B cell (primary cell): Measurements from ENCODE around the gene TFG. TPM values are rescaled to one million over a fixed set of nuclear protein-coding genes. Genes with fewer than 3 reads are reported as not detected.
A peak's percentile ranks its signal among the peaks of the same experiment; 100 is the strongest.

ENCODE experiments used
- ATAC-seq: fragments of 200-7000 bp; cut with Tn5 transposase; one replicate; pipeline ENCODE4 v1.10.0; 2021; ENCODE audit warnings: low read depth, mild to moderate bottlenecking, moderate number of reproducible peaks, moderate library complexity
- CTCF ChIA-PET: fragments of 350-600 bp; sonication (Branson Sonifier 250); formaldehyde crosslinking; loops from one replicate; lab custom pipeline; 2021; ENCODE audit warnings: antibody characterized with exemption, inconsistent platforms; lab: Charles Lee
- POLR2A ChIA-PET: fragments of 350-600 bp; sonication (Branson Sonifier 250); formaldehyde crosslinking; loops from one replicate; lab custom pipeline; 2021; ENCODE audit warnings: antibody characterized with exemption; lab: Charles Lee
- DNase-seq: peaks from one replicate; pipeline ENCODE4 v3.0.0; 2013
- H2AFZ ChIP-seq: 2 replicates; pipeline ENCODE4 v1.6.1; 2012; ENCODE audit warnings: mild to moderate bottlenecking, low read depth, low read length; ENCODE audit not compliant: insufficient read depth, poor library complexity, severe bottlenecking
- H3K27ac ChIP-seq, 2 donors: 1 replicate in 1 of 2; 2 replicates in 1 of 2; pipeline ENCODE4 v1.5.1; 2012 to 2013; ENCODE audit warnings: low read length in 2 of 2, mild to moderate bottlenecking in 2 of 2, moderate library complexity in 1 of 2
- H3K27me3 ChIP-seq, 4 experiments: fragments of 200-600 bp in 1 of 4; sonication (generic) in 1 of 4; replicated peaks in 1 of 4; 1 replicate in 2 of 4; 2 replicates in 2 of 4; pipeline versions ENCODE4 v1.6.1 to v1.7.0; 2013 to 2016; ENCODE audit warnings: low read length in 3 of 4, mild to moderate bottlenecking in 2 of 4, mixed read lengths in 1 of 4, moderate library complexity in 1 of 4; ENCODE audit not compliant: insufficient read depth in 4 of 4, control insufficient read depth in 3 of 4; ENCODE audit errors: control extremely low read depth in 1 of 4
- H3K36me3 ChIP-seq, 2 experiments: replicated peaks in 1 of 2; 1 replicate in 1 of 2; 2 replicates in 1 of 2; pipeline versions ENCODE4 v1.6.1 to v1.7.1; 2013; ENCODE audit warnings: low read length in 1 of 2; ENCODE audit not compliant: insufficient read depth in 2 of 2, control insufficient read depth in 1 of 2; ENCODE audit errors: control extremely low read depth in 1 of 2, extremely low read depth in 1 of 2
- H3K4me1 ChIP-seq, 2 donors: fragments of 200-600 bp in 1 of 2; sonication (generic) in 1 of 2; 1 replicate in 1 of 2; 2 replicates in 1 of 2; pipeline versions ENCODE4 v1.5.1 to v1.6.1; 2013 to 2017; ENCODE audit warnings: low read length in 2 of 2; ENCODE audit not compliant: control insufficient read depth in 2 of 2, insufficient read depth in 2 of 2
- H3K4me2 ChIP-seq: replicated peaks from 2 replicates; pipeline ENCODE3; 2012; ENCODE audit warnings: mild to moderate bottlenecking, low read depth, low read length; ENCODE audit not compliant: poor library complexity, severe bottlenecking
- H3K4me3 ChIP-seq, 5 experiments: fragments of 200-600 bp in 1 of 5; sonication (generic) in 1 of 5; 1 replicate in 3 of 5; 2 replicates in 2 of 5; pipeline versions ENCODE4 v1.5.1 to v1.7.0; 2011 to 2016; ENCODE audit warnings: low read length in 4 of 5, mild to moderate bottlenecking in 4 of 5, low read depth in 2 of 5, control low read depth in 1 of 5, moderate library complexity in 1 of 5; ENCODE audit not compliant: insufficient read depth in 1 of 5; ENCODE audit errors: control extremely low read depth in 1 of 5, extremely low read depth in 1 of 5
- H3K79me2 ChIP-seq: fragments of 200-600 bp; sonication (generic); one replicate; pipeline ENCODE4 v1.6.0; 2016; ENCODE audit warnings: low read length; ENCODE audit not compliant: control insufficient read depth, insufficient read depth
- H3K9ac ChIP-seq: fragments of 200-600 bp; sonication (generic); 2 replicates; pipeline ENCODE4 v1.6.1; 2017; ENCODE audit warnings: mild to moderate bottlenecking, low read length, moderate library complexity
- H3K9me3 ChIP-seq, 3 donors: one replicate each; pipeline versions ENCODE4 v1.6.1 to v1.7.1; 2013; ENCODE audit warnings: low read length in 2 of 3; ENCODE audit not compliant: control insufficient read depth in 2 of 3, insufficient read depth in 1 of 3; ENCODE audit errors: control extremely low read depth in 1 of 3
- H4K20me1 ChIP-seq: 2 replicates; pipeline ENCODE4 v1.6.0; 2012; ENCODE audit warnings: mild to moderate bottlenecking, low read length; ENCODE audit not compliant: insufficient read depth, control insufficient read depth, poor library complexity, severe bottlenecking
- H3K27ac Mint-ChIP-seq: one replicate; pipeline ENCODE4 v1.8.0; 2021; ENCODE audit warnings: mixed read lengths
- H3K27me3 Mint-ChIP-seq: one replicate; pipeline ENCODE4 v1.8.0; 2021; ENCODE audit warnings: mixed read lengths
- H3K4me1 Mint-ChIP-seq: one replicate; pipeline ENCODE4 v1.8.0; 2021; ENCODE audit warnings: mixed read lengths
- H3K4me3 Mint-ChIP-seq: one replicate; pipeline ENCODE4 v1.8.0; 2021; ENCODE audit warnings: mixed read lengths
- H3K9me3 Mint-ChIP-seq: one replicate; pipeline ENCODE4 v1.8.0; 2022; ENCODE audit warnings: mixed read lengths; ENCODE audit not compliant: insufficient read depth
- EZH2 ChIP-seq: IDR thresholded peaks from 2 replicates; pipeline ENCODE4 v1.6.1; 2012; ENCODE audit warnings: borderline replicate concordance, low read depth, mild to moderate bottlenecking, moderate library complexity, low read length; ENCODE audit not compliant: insufficient read depth, poor library complexity, severe bottlenecking
- WGBS: methylation state at CpG from one replicate; pipeline ENCODE4 v1.1.5; 2013; ENCODE audit warnings: missing lambda C conversion rate; ENCODE audit not compliant: insufficient coverage; 5-methylcytosine and 5-hydroxymethylcytosine counted together
- intact Hi-C: fragments of 100-400 bp; cut with micrococcal nuclease; formaldehyde crosslinking; loops from one replicate; pipeline ENCODE4 v1.10.0; 2022
- polyA plus RNA-seq: library from polyadenylated mRNA; depleted of rRNA; stranded (reverse); fragments of >200 nt; gene quantifications from 2 replicates; pipeline ENCODE4 v1.2.3, GENCODE V29; 2012
- total RNA-seq, 2 donors: library from RNA; stranded (reverse); fragments of 120-200 nt in 1 of 2; gene quantifications; 1 replicate in 1 of 2; 2 replicates in 1 of 2; pipeline versions ENCODE4 v1.2.3 to v1.2.4, GENCODE V29; 2013 to 2022
- TF ChIP-seq, protein P1 (sequence below): fragments of 200-600 bp; IDR thresholded peaks from one replicate; pipeline ENCODE4 v1.8.0; 2022; ENCODE audit warnings: antibody characterized with exemption, mild to moderate bottlenecking

TFG gene
- total and polyA plus RNA-seq, 2 donors (not counting 1 experiment from before 2014, with no cell fraction given) = 40.3 to 44.0 TPM

- WGBS = no CpG with 5 or more reads among the region's 2 CpGs
- no peaks in the 10 kb centered on the region for H3K9me3 Mint-ChIP-seq
- CTCF ChIA-PET = no interaction called here
- Histone ChIP-seq H3K9ac (no peak overlapping the region), H3K4me1 (no peaks in the 10 kb centered on the region), H3K27me3 (no peaks in the 10 kb centered on the region), H4K20me1 (peaks cover 36% of the 10 kb centered on the region), H3K4me2 (no peak overlapping the region), H3K79me2 (no peaks in the 10 kb centered on the region), H2AFZ (no peak overlapping the region), H3K36me3 (peaks cover 16 to 76% of the 10 kb centered on the region in 2 experiments), H3K27ac (no peak overlapping the region), H3K4me3 (no peak overlapping the region), H3K9me3 (no peaks in the 10 kb centered on the region)
- ATAC-seq = no peak
- H3K4me3 Mint-ChIP-seq = no peak overlapping the region
- H3K4me1 Mint-ChIP-seq = no peaks in the 10 kb centered on the region
- no peaks in the 10 kb centered on the region for H3K27me3 Mint-ChIP-seq
- no peak overlapping the region for H3K27ac Mint-ChIP-seq
- POLR2A ChIA-PET = no interaction called here
- intact Hi-C loops = loop anchor here (5.0 kb wide), 1 partner anchor 645 kb away; no protein-coding TSS in a partner anchor
- TF ChIP-seq, protein P1, sequence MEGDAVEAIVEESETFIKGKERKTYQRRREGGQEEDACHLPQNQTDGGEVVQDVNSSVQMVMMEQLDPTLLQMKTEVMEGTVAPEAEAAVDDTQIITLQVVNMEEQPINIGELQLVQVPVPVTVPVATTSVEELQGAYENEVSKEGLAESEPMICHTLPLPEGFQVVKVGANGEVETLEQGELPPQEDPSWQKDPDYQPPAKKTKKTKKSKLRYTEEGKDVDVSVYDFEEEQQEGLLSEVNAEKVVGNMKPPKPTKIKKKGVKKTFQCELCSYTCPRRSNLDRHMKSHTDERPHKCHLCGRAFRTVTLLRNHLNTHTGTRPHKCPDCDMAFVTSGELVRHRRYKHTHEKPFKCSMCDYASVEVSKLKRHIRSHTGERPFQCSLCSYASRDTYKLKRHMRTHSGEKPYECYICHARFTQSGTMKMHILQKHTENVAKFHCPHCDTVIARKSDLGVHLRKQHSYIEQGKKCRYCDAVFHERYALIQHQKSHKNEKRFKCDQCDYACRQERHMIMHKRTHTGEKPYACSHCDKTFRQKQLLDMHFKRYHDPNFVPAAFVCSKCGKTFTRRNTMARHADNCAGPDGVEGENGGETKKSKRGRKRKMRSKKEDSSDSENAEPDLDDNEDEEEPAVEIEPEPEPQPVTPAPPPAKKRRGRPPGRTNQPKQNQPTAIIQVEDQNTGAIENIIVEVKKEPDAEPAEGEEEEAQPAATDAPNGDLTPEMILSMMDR = peak; percentile 27
- no peak for TF ChIP-seq EZH2
- no peak for DNase-seq
Measured at GRCh38 chr3:100737334-100737733, 28.0 kb downstream of the TFG start.

GRCh38 chr3:100740207-100740606 is 30.9 kb downstream of the TFG start:
- Mint-ChIP-seq H3K27me3 (no peaks in the 10 kb centered on the region), H3K9me3 (no peaks in the 10 kb centered on the region), H3K4me1 (no peaks in the 10 kb centered on the region), H3K27ac (no peak overlapping the region), H3K4me3 (no peak overlapping the region)
- Histone ChIP-seq H3K4me3 (no peak overlapping the region), H3K79me2 (no peaks in the 10 kb centered on the region), H3K9ac (no peak overlapping the region), H3K4me2 (no peak overlapping the region), H2AFZ (no peak overlapping the region), H3K27me3 (no peaks in the 10 kb centered on the region), H3K9me3 (no peaks in the 10 kb centered on the region), H3K27ac (no peak overlapping the region), H3K4me1 (no peaks in the 10 kb centered on the region), H4K20me1 (peaks cover 23% of the 10 kb centered on the region), H3K36me3 (peaks cover 10 to 74% of the 10 kb centered on the region in 2 experiments)
- ChIA-PET POLR2A (no interaction called here), CTCF (interaction anchor here (1.0 to 1.3 kb wide), 2 partner anchors 12 to 21 kb away, joined by 3 read pairs; no protein-coding TSS in a partner anchor)
- no peak for ATAC-seq
- no peak for DNase-seq
- TF ChIP-seq EZH2 = no peak
- TF ChIP-seq, protein P1 = no peak
- WGBS = no CpG with 5 or more reads among the region's 1 CpG
- intact Hi-C loops = no loop called here
